Measurements from ENCODE around the gene COL13A1. TPM values are rescaled to one million over a fixed set of nuclear protein-coding genes. Genes with fewer than 3 reads are reported as not detected.
A peak's percentile ranks its signal among the peaks of the same experiment; 100 is the strongest.

COL13A1 gene
- total RNA-seq, 1 experiment from 2014 or later = 3.6 TPM

DNA sequence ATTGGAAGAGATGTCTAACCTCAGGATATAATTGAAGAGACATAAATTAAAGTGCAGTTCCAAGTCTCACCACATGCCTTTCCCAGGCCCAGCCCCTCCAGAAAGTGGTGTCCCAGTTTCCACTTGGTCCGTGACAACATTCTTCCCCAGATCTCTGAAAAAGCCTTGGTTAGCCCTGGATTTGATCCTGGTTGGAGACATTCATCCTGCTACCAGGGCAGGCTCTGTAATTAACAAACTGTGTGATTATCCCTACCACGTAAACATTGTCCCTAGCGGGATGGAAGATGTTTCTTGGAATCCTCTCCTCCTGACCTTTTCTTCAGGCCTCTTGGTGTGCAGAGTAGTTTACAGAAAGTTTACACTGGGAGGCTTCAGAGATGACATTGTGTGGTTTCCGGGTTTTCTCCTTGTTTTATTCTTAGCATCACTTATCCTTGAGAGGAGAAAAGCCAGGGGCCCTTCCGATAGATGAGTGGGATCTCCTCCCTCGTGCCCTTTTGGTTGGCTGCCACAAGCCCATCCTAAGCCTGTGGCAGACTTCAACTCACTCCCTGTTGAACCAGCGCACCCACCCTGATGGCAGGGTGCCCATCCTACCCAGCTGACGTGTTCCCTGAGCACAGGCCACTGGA, 83.8 kb downstream of the COL13A1 start:
- H3K27ac ChIP-seq (ENCODE audit: insufficient read length, low read depth, low read length) = no peak overlapping the region
- no peak overlapping the region for H2BK120ac ChIP-seq (ENCODE audit: low read depth, low read length, poor library complexity, severe bottlenecking)
- no peaks in the 10 kb centered on the region for H3K79me2 ChIP-seq (ENCODE audit: insufficient read depth, low read length)
- no peak overlapping the region for H3K56ac ChIP-seq (ENCODE audit: insufficient read length, low read depth, low read length)
- H4K91ac ChIP-seq (ENCODE audit: insufficient read length, low read depth, low read length) = no peak overlapping the region
- H3K23ac ChIP-seq (ENCODE audit: insufficient read length, low read depth, low read length) = no peak overlapping the region
- peaks cover 14% of the 10 kb centered on the region for H3K27me3 Mint-ChIP-seq (ENCODE audit: low read depth)
- H3K9me3 Mint-ChIP-seq = no peaks in the 10 kb centered on the region; a peak in 1 of 5 replicates
- no peak overlapping the region for H3T11ph ChIP-seq (ENCODE audit: low read length)
- no peak overlapping the region for H4K8ac ChIP-seq (replicated peaks; ENCODE audit: insufficient read length, low read depth, low read length)
- H4K20me1 ChIP-seq (ENCODE audit: control insufficient read depth, insufficient read depth, insufficient read length) = no peaks in the 10 kb centered on the region
- H3K18ac ChIP-seq (ENCODE audit: insufficient read length, low read depth, low read length) = no peak overlapping the region
- no peak overlapping the region for H3K4me3 Mint-ChIP-seq
- H3K14ac ChIP-seq (ENCODE audit: insufficient read depth, low read length) = no peak overlapping the region
- no peak overlapping the region for H2BK15ac ChIP-seq (ENCODE audit: low read depth, low read length)
- H3K23me2 ChIP-seq (ENCODE audit: insufficient read length, low read depth, low read length, poor library complexity, severe bottlenecking) = no peaks in the 10 kb centered on the region
- H2BK12ac ChIP-seq (ENCODE audit: insufficient read length, low read depth, low read length) = no peak overlapping the region
- H4K5ac ChIP-seq (ENCODE audit: insufficient read length, low read depth, low read length) = no peak overlapping the region
- no peak overlapping the region for H3K9ac ChIP-seq (ENCODE audit: extremely low read depth, insufficient read length, low read length)
- H3K4me1 Mint-ChIP-seq = peaks cover 14 to 23% of the 10 kb centered on the region in 2 experiments
- H3K79me1 ChIP-seq (ENCODE audit: insufficient read depth, low read depth, low read length, poor library complexity, severe bottlenecking) = no peaks in the 10 kb centered on the region
- no peak overlapping the region for H3K4me2 ChIP-seq (ENCODE audit: insufficient read depth, insufficient read length, low read length)
- H3K27me3 ChIP-seq (ENCODE audit: insufficient read depth, low read length) = no peaks in the 10 kb centered on the region
- TF ChIP-seq, protein P1, sequence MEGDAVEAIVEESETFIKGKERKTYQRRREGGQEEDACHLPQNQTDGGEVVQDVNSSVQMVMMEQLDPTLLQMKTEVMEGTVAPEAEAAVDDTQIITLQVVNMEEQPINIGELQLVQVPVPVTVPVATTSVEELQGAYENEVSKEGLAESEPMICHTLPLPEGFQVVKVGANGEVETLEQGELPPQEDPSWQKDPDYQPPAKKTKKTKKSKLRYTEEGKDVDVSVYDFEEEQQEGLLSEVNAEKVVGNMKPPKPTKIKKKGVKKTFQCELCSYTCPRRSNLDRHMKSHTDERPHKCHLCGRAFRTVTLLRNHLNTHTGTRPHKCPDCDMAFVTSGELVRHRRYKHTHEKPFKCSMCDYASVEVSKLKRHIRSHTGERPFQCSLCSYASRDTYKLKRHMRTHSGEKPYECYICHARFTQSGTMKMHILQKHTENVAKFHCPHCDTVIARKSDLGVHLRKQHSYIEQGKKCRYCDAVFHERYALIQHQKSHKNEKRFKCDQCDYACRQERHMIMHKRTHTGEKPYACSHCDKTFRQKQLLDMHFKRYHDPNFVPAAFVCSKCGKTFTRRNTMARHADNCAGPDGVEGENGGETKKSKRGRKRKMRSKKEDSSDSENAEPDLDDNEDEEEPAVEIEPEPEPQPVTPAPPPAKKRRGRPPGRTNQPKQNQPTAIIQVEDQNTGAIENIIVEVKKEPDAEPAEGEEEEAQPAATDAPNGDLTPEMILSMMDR (conservative IDR thresholded peaks at IDR 0.05) = peak; percentile 62
- H3K36me3 Mint-ChIP-seq (ENCODE audit: insufficient read depth in 1 of 3, low read depth in 3 of 3) = no peaks in the 10 kb centered on the region
- H2AFZ ChIP-seq (ENCODE audit: low read length) = no peak overlapping the region
- no peak overlapping the region for H2AK5ac ChIP-seq (ENCODE audit: insufficient read length, low read length)
- no peak overlapping the region for H2BK5ac ChIP-seq (ENCODE audit: insufficient read length, low read length)
- H2BK20ac ChIP-seq (ENCODE audit: low read depth, low read length, poor library complexity, severe bottlenecking) = no peak overlapping the region
- H3K9me3 ChIP-seq (ENCODE audit: control insufficient read depth, low read depth, low read length) = no peaks in the 10 kb centered on the region
- no CpG with 5 or more reads among the region's 8 CpGs for WGBS (ENCODE audit: extremely low coverage, insufficient read length, low lambda C conversion rate)
- H3K4ac ChIP-seq (ENCODE audit: low read depth, low read length) = no peak overlapping the region
- no peaks in the 10 kb centered on the region; the same call in 1 of the 2 replicates for H3K4me1 ChIP-seq (ENCODE audit: insufficient read depth, low read length)
- DNase-seq = no peak
- no peak overlapping the region for H3K27ac Mint-ChIP-seq

All from H9 (cell line).